Measurements from ENCODE around the gene CEACAM16. TPM values are rescaled to one million over a fixed set of nuclear protein-coding genes. Genes with fewer than 3 reads are reported as not detected.

The CEACAM16 gene
- total RNA-seq, 1 experiment from 2014 or later: not detected

- TF ChIP-seq ZBTB33 (IDR thresholded peaks at IDR 0.05; ENCODE audit: extremely low read depth, insufficient replicate concordance, low read length): no peak
Measured at GRCh38 chr19:44752816-44753625, 54.1 kb downstream of the CEACAM16 start (continued).

- intact Hi-C loops (cut with micrococcal nuclease): no loop called here
- Histone ChIP-seq H3K4me3 (replicated peaks in 1 of 2; ENCODE audit: low read depth in 1 of 2, low read length in 2 of 2) (peak overlapping the region; percentile 50 to 70), H3K9me3 (ENCODE audit: control insufficient read depth in 1 of 2, insufficient read depth in 1 of 2, low read depth in 1 of 2, low read length in 2 of 2) (no peaks in the 10 kb centered on the region), H3K79me2 (ENCODE audit: insufficient read depth, low read length) (peaks cover 30% of the 10 kb centered on the region), H3K27me3 (ENCODE audit: insufficient read depth, low read length) (no peaks in the 10 kb centered on the region), H3K9ac (ENCODE audit: low read length) (peak overlapping the region; percentile 82), H3K27ac (ENCODE audit: low read depth, low read length) (peak overlapping the region; percentile 95), H3K4me1 (ENCODE audit: control insufficient read depth in 1 of 2, insufficient read depth in 2 of 2, low read length in 2 of 2) (peaks cover 34 to 66% of the 10 kb centered on the region in 2 experiments), H4K20me1 (ENCODE audit: insufficient read depth) (no peaks in the 10 kb centered on the region), H3K36me3 (ENCODE audit: control insufficient read depth in 1 of 2, insufficient read depth in 2 of 2, low read length in 2 of 2) (peaks cover 4 to 9% of the 10 kb centered on the region in 2 experiments; a peak in 3 of 4 replicates), H2AFZ (ENCODE audit: low read depth, low read length, poor library complexity, severe bottlenecking) (no peak overlapping the region), H3K9me2 (ENCODE audit: insufficient read depth) (no peaks in the 10 kb centered on the region), H3K4me2 (ENCODE audit: low read length) (peak overlapping the region; percentile 98)
- BruUV-seq (replicated peaks): no TSS peak
- DNase-seq (ENCODE audit: low read depth, low spot score) (no peak), ATAC-seq (no peak)
- POLR2A ChIA-PET: interaction anchor here (1.0 to 2.8 kb wide), 5 partner anchors 10 to 30 kb away, joined by 3 to 36 read pairs (median 5); no protein-coding TSS in a partner anchor
- CTCF ChIA-PET: interaction anchor here (1.3 to 3.2 kb wide), 3 partner anchors 18 to 30 kb away, joined by 4 to 20 read pairs (median 6); no protein-coding TSS in a partner anchor
- RAD21 ChIA-PET (ENCODE audit: low non-redundant PET in 1 of 2, low total read pairs in 2 of 2, uncharacterized antibody in 2 of 2, unreplicated experiment in 2 of 2): interaction anchor here (0.8 to 2.3 kb wide), 4 partner anchors 11 to 29 kb away, joined by 3 to 12 read pairs (median 6); no protein-coding TSS in a partner anchor
- TF ChIP-seq MAX (IDR thresholded peaks at IDR 0.05) (no peak), POLR2AphosphoS5 (IDR thresholded peaks at IDR 0.05; ENCODE audit: low read depth, low read length) (no peak), POLR2A (IDR thresholded peaks at IDR 0.05; ENCODE audit: borderline replicate concordance, extremely low read depth, insufficient read depth, insufficient read length) (no peak), EZH2 (IDR thresholded peaks at IDR 0.05) (no peak), ZBTB33 (IDR thresholded peaks at IDR 0.05; ENCODE audit: extremely low read depth, insufficient replicate concordance, low read length) (no peak), YY1 (IDR thresholded peaks at IDR 0.05; ENCODE audit: extremely low read depth, insufficient replicate concordance, low read depth, low read length) (no peak), ZFX (IDR thresholded peaks at IDR 0.05) (no peak), ATF3 (IDR thresholded peaks at IDR 0.05) (no peak), ZNF274 (IDR thresholded peaks at IDR 0.05; ENCODE audit: low read depth, low read length) (no peak), JUND (IDR thresholded peaks at IDR 0.05) (no peak)
Measured at GRCh38 chr19:44753626-44753931, 54.6 kb downstream of the CEACAM16 start.

Data from HCT116 (cell line).